Measurements from ENCODE around the gene MAD1L1.

GRCh38 chr7:2211926-2212325, 20.8 kb downstream of the MAD1L1 start:
- no peak for TF ChIP-seq CTCF (IDR thresholded peaks at IDR 0.05; ENCODE audit: low read depth, low read length, missing input control)
- TF ChIP-seq TAF1 (conservative IDR thresholded peaks at IDR 0.05) = no peak
- TF ChIP-seq RAD21 (IDR thresholded peaks at IDR 0.05) = no peak
- TF ChIP-seq ZBTB33 (IDR thresholded peaks at IDR 0.05) = no peak
- no peak for TF ChIP-seq SP1 (IDR thresholded peaks at IDR 0.05)
- TF ChIP-seq MAX (IDR thresholded peaks at IDR 0.05) = no peak
- no peak for TF ChIP-seq REST (IDR thresholded peaks at IDR 0.05)
- TF ChIP-seq RXRA (IDR thresholded peaks at IDR 0.05) = no peak
- no peak for TF ChIP-seq JUND (IDR thresholded peaks at IDR 0.05)
- TF ChIP-seq YY1 (IDR thresholded peaks at IDR 0.05) = no peak
